Coronary artery (tissue), 2 donors: ENCODE measurements around the gene POPDC2.

Experiments used
- DNase-seq: peaks from one replicate; pipeline ENCODE4 v3.0.0-alpha.2; 2017; ENCODE audit warnings: low spot score
- H3K27ac ChIP-seq, 2 donors: fragments of 200-600 bp; sonication (generic); one replicate each; pipeline ENCODE4 v1.5.1; 2016 to 2019
- H3K4me3 ChIP-seq: fragments of 200-600 bp; sonication (generic); 2 replicates; pipeline ENCODE4 v1.5.1; 2016; ENCODE audit warnings: mild to moderate bottlenecking, moderate library complexity
- TF ChIP-seq, protein P1 (sequence below): fragments of 200-600 bp; sonication (generic); IDR thresholded peaks from one replicate; pipeline ENCODE4 v1.5.1; 2019; ENCODE audit warnings: antibody characterized with exemption

The POPDC2 gene

DNA sequence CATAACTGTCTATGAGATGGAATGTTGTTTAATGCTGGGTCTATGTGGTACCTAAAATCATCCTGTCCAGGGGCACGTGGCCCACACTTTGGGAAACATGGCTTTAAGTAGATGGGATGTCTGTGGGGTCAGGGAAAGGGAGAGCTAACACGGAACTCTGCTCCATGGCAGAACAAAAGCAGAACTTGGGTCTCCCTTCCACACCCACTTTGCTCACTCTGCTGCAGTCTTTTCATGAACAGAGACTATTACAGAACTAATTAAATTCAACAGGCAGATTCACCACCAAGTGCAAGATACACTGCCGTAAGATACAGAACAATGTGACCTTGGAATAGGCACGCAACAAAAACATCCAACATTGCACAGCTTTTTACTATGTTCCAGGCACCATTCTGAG lies 28.2 kb downstream of the POPDC2 start:
- TF ChIP-seq, protein P1, sequence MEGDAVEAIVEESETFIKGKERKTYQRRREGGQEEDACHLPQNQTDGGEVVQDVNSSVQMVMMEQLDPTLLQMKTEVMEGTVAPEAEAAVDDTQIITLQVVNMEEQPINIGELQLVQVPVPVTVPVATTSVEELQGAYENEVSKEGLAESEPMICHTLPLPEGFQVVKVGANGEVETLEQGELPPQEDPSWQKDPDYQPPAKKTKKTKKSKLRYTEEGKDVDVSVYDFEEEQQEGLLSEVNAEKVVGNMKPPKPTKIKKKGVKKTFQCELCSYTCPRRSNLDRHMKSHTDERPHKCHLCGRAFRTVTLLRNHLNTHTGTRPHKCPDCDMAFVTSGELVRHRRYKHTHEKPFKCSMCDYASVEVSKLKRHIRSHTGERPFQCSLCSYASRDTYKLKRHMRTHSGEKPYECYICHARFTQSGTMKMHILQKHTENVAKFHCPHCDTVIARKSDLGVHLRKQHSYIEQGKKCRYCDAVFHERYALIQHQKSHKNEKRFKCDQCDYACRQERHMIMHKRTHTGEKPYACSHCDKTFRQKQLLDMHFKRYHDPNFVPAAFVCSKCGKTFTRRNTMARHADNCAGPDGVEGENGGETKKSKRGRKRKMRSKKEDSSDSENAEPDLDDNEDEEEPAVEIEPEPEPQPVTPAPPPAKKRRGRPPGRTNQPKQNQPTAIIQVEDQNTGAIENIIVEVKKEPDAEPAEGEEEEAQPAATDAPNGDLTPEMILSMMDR, result no peak
- H3K4me3 ChIP-seq, result no peak overlapping the region
- no peak for DNase-seq
- no peak overlapping the region for H3K27ac ChIP-seq

DNA sequence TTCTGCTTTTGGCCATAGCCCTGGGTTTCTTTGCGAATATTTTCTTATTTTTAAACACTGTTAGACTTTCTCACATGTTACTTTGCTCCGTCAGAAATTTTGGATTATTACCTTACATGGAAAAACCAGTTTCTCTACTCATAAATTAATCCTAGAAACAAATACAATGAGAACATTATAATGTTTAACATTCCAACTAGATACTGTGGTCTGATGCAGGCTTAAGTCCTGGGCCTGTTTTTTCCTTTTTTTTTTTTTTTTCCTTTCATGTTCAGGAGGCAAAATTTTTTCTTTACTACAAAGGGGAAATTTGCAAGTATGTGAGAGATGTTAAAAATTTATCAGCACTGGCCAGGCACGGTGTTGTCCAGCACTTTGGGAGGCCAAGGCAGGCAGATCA lies 28.9 kb downstream of the POPDC2 start:
- H3K4me3 ChIP-seq, result no peak overlapping the region
- TF ChIP-seq, protein P1, result no peak
- H3K27ac ChIP-seq, result peak overlapping the region in 1 of 2 donors; percentile 86
- DNase-seq, result no peak

DNA sequence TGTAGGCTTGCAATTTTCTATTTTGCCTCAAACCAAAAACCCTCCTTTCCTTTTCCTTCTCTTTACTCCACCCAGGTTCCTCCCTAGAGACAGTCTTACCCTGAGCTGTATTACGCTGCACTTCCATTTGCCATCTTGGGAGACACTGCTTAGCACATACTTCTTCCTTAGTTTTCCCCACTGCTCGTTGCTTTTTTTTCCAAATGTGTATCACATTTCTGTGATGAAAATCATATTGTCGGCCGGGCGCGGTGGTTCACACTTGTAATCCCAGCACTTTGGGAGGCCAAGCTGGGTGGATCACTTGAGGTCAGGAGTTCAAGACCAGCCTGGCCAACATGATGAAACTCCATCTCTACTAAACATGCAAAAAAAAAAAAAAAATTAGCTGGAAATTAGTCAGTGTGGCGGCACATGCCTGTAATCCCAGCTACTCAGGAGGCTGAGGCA lies 29.5 kb downstream of the POPDC2 start:
- TF ChIP-seq, protein P1, result no peak
- Histone ChIP-seq H3K27ac (peak overlapping the region in 1 of 2 donors; percentile 86), H3K4me3 (no peak overlapping the region)
- no peak for DNase-seq

DNA sequence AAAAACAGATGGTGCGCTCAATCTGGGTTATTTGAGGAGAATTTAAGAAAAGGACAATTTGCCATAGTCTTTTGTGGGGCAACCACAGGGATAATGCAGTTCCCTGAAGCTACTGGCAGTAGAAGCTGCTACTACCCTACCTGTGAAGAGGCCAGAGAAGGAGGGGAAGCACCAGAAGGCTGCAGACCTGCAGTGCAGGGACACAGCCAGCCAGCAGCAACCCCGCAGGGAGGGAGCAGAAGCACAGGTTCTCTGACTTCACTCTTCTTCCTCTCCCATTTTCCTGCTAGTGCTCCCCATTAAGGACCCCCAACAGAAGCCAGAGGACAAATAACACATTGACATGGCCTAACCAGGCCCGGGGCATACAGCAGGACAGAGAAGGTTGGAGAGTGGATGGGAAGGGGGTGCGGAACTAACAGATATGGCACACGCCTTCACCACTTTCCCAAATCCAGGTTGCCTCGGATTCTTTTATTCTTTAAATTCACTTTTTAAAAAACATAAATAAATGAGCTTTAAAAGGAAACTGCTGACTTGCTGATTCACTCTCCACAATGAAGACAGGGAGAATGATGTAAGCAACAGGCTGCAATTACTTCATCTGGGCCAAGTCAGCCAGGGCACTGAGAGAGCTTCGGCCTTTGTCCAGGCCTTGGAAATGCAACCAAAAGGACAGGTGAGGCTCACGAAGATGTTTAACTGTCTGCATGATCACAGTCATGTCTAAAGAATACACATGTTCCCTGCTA lies 30.1 kb downstream of the POPDC2 start:
- H3K4me3 ChIP-seq, result no peak overlapping the region
- H3K27ac ChIP-seq, result peak overlapping the region in 1 of 2 donors; percentile 86
- DNase-seq, result no peak
- TF ChIP-seq, protein P1, result no peak

DNA sequence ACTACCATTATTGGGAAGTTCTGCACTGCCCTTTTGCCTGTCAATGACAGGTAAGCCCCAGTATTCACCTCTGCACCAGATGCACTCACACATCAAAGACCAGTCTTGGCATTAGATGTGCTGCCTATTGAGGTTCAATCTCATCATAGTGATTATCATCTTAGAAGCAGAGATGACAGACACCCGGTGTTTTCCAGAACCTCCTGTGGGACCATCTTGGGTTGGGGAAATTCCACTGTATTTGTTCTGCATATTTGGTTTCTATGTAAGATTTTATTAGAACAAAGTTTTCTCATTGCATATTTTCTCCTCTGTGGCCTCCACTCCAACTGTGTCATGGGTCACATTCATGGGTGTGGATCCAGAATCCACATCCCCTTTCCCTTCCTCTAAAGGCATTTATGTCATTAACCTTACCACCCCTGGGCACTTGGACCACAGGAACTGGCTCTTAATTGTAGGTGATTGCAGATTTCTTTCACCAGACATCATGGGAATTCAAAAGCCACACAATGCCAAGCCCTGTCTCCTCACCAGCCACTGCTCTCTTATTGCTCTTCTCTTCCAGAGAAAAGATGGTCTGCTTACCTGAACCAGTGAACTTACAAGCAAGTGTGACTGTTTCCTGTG lies 31.5 kb downstream of the POPDC2 start:
- TF ChIP-seq, protein P1, result no peak
- H3K27ac ChIP-seq, result peak overlapping the region in 1 of 2 donors; percentile 86

DNA sequence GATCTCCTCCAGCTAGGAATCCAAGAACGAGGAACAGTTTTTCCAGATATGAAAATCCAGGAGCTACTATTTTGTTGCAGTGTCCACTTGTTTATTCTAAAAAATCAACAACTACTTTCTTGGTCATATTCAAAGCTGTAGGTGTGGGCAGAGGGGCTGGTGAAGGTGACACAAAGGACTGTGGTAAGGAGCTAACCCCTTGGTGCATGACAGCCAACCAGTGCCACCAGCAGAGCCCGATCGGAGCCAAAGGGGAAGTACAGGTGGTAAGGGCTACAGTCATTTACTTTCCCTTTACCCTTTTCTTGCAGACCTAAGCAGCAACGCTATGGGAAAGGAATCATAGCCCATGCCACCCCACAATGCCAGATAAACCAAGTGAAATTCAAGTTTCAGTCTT lies 32.0 kb downstream of the POPDC2 start:
- no peak for DNase-seq
- H3K4me3 ChIP-seq, result no peak overlapping the region
- TF ChIP-seq, protein P1, result no peak
- H3K27ac ChIP-seq, result peak overlapping the region in 1 of 2 donors; percentile 86

More for the DNA sequence above, 31.5 kb downstream of the POPDC2 start:
- DNase-seq, result no peak
- H3K4me3 ChIP-seq, result no peak overlapping the region

DNA sequence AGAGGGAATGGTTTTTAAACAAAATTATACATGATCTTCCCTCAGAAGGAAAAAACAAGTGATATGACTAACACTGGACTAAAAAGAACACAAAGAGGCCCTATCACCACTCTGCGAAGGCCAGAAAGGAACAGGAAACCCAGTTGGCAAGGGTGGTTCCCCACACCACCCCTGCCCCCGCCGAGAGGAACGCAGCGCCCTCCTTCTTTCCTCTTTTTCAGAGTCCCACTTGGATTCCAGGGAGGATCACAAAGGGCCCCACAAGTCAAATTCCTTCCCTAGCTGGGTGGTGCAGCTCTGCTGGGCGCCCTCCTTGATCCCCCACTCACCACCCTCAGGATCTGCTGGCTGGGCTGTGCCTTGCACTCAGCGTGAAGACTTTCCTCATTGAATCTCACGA lies 32.9 kb downstream of the POPDC2 start:
- Histone ChIP-seq H3K27ac (peak overlapping the region in 1 of 2 donors; percentile 83), H3K4me3 (no peak overlapping the region)
- DNase-seq, result no peak
- TF ChIP-seq, protein P1, result no peak
